ENCODE data around the gene THSD8.

The THSD8 gene

DNA sequence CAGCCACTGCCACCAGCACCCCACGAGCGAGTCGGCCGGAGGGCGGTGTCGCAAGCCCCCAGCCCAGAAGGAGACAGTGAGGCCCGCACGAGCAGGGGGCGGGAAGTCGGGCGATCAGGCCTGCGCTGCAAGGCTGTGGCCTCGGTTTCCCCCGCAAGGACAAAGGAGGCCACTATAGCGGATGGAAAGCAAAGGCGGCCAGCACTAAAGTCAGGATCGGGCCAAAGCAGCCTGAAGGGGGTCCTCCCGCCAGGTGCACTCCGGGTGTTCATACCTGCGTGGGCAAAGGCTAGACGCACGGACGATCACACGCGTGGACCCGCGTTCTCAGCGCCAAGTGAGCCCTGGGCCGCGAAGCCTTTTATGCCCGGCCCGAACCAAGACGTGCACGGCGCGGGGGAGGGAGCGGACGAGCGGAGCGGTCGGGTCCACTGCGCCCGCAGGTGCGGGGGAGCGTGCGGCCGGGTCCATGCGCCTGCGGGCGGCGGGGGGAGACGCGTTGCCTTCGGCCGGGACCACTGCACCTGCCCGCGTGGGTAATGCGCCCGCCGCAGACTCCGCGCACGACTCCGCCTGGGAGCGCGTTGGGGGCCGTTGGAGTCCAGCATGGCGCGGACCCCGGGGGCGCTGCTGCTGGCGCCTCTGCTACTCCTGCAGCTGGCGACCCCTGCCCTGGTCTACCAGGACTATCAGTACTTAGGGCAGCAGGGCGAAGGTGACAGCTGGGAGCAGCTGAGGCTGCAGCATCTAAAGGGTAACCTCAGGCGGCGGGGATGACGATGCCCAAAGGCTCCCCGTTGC, at the start of gene THSD8, which contains the start of gene PRDX2:
Gene THSD8, plus strand, starts transcription at position 604 of the 801 bp plus-strand sequence. Its CDS starts 3 bp downstream, at position 607.
Gene PRDX2, minus strand, starts transcription at position 335 of the 801 bp plus-strand sequence. CDS start 539 bp downstream, outside the sequence.
- peak; percentile 82 for DNase-seq

DNA sequence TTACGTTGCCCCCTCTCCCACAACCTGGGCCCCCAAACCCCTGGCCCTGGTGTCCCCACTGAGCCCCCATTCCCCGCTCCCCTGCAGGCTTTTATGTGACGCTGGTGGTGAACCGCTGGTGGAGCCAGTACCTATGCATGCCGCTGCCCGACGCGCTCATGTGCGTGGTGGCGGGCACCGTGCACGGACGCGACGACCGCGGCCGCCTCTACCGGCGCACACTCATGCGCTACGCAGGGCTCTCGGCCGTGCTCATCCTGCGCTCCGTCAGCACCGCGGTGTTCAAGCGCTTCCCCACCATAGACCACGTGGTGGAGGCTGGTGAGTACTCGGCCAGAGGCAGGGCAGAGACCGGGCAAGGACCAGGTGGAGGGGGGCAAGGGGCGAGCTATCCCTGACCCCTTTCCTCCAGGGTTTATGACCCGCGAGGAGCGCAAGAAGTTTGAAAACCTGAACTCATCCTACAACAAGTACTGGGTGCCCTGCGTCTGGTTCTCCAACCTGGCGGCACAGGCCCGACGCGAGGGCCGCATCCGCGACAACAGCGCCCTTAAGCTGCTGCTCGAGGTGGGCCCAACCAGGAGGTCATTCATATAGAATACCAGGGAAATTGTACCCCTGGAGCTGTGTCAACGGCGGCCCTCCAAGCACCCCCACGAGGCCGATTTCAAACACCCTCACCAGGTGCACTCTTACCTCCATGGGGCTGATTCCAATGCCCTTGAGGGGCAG, 47.2 kb upstream of the THSD8 start:
- DNase-seq = no peak

DNA sequence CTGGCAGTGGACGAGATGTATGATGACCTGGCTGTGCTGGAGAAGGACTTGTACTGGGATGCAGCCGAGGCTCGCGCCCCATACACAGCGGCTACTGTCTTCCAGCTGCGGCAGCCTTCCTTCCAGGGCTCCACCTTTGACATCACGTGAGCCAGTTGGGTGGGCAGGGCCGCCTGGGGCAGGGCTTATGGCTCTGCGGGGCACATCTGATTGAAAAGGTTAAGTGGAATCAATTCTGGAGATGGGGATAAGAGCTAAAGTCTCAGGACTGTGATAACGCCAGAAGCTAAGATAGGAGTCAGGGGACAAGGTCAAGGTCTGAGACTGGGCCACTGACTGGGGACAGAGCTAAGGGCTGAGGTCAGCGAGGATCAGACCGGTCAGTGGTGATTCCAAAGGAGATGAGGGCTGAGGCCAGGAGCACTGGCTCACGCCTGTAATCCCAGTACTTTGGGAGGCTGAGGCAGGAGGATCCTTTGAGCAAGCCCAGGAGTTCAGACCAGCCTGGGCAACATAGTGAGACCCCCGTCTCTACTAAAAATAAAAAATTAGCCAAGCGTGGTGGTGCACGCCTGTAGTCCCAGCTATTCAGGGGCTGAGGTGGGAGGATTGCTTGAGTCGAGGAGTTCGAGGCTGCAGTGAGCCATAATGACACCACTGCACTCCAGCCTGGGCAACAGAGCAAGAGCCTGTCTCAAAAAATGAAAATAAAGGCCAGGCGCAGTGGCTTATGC, 45.6 kb upstream of the THSD8 start:
- DNase-seq = no peak

DNA sequence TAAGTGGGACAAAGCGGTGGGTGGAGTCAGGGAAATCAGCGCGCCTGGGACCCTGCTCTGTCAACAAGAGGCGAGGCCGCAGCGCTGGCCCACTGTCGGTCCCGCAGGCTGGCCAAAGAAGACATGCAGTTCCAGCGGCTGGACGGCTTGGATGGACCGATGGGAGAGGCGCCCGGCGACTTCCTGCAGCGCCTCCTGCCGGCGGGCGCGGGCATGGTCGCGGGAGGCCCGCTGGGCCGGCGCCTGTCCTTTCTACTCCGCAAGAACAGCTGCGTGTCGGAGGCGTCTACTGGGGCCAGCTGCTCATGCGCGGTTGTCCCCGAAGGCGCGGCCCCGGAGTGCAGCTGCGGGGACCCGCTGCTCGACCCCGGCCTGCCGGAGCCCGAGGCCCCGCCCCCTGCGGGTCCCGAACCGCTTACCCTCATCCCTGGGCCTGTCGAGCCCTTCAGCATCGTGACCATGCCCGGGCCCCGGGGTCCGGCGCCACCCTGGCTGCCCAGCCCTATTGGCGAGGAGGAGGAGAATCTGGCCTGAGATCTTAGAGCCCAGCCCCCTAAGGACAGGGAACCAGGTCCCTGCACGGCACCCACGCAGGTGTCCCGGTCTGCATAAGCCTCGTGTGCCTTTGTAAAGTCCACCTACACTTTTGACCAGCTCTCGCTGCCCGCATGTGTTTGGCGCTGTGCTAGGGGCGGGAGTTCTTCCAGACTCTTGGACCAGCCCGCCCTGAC, 44.2 kb upstream of the THSD8 start:
- DNase-seq = peak; percentile 57

DNA sequence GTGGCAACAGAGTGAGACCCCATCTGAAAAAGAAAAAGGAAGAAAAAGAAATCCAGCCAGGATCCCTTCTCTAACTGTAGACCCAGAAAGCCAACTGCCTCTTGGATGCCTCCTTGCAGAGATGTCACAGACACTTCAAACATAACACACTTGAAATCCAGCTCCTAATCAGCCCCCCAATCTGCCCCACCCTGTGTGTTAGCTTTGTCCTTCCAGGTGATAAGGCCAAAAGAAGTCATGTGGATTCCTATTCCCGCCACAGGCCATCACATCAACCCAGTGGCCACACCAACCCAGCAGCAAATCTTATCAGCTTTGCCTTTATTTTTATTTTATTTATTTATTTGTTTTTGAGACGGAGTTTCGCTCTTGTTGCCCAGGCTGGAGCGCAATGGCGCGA, 42.2 kb upstream of the THSD8 start:
- DNase-seq = no peak

DNA sequence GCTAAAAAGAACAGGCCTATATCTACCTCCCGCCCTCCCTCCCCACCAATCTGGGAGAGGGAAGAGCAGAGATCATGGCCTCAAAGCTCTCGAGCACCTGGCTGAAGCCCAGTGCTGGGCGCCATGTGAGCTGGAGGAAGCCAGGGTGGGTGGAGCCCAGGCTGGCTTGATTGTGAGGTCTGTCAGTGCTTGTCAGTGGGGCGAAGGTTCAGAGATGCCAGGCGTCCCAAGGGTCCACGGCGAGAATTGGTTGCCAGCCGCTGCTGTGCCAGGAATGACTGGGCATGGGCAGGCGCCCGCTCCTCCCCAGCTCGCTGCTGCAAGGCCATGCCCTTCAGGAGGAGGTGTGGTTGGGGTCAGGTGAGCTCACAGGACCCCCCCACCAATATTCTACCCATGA, 38.8 kb upstream of the THSD8 start:
- DNase-seq = no peak

DNA sequence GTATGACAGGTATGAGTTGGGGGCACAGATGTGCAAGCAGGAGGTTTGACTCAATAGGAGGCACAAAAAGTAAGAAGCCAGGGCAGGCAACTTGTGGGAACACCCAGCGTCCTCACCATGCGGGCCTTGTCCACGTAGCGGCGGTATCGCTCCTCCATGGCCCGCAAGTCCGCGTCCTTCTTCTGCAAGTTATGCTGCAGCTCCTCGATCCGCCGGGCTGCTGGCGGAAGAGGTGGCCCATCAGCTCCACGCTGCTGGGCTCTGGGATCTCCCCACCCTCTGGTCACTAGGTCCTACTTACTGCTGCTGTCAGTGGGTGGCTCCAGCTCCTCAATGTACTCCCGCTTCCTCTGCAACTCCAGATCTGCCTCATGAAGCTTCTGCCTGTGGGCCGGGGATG, 37.2 kb upstream of the THSD8 start:
- DNase-seq = no peak

DNA sequence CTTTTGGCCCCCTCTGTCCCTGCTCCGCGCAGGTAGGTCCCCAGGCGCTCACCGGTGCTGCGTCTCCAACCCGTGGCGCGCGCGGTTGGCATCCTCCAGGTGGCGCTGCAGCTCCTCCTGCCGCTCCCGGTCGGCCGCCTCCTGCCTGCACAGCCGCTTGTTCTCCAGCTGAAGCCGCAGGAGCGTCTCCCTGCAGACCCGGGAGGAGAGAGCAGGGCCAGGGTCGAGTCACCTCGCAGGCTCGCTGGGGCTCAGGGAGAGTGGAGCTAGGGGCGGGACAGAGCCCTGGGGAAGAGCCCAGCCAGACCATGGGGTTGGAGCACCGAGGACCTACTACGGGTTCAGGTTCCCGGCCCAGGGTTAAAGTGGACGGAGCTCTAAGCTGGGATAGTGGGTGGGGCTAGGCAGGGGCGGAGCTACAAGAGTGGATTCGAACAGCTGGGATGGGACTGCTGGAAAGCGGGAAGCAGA, 35.8 kb upstream of the THSD8 start:
- DNase-seq = no peak

DNA sequence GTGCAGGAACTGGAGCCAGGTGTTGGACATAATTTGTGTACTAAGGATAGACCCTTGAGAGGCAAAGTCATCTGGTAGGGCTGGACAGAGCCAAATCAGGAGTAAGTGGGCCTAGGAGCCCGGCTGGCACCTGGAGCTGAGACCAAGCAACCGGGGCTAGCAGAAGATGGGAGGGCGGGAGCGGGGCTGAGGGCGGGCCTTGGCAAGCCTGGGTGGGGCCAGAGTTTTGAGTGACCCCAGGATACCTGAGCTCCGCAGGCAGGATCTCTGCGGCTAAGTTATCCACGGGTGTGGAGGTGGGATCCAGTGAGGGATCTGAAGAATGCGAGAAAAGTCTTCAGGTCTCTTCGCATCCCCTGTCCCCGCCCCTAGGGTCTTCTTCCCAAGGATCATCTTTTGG, 34.7 kb upstream of the THSD8 start:
- DNase-seq = no peak

DNA sequence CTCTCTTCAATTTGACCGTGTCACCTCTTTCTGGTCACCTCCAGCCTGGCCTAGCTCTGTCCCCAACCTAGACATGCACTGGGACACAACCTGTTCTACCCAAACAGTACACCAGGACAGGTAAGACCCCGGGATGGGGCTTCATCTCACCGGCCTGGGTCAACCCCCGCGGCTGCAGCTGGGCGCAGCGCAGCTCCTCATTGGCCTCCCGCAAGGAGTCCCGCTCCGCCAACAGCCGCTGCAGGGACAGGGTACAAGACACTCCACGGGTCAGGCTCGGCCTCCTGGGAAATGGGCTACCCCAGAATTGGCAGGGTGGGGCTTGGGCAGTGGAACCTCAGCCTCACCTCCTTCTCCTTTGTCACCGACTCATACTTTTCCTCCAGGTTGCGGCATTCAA, 34.2 kb upstream of the THSD8 start:
- DNase-seq = no peak

DNA sequence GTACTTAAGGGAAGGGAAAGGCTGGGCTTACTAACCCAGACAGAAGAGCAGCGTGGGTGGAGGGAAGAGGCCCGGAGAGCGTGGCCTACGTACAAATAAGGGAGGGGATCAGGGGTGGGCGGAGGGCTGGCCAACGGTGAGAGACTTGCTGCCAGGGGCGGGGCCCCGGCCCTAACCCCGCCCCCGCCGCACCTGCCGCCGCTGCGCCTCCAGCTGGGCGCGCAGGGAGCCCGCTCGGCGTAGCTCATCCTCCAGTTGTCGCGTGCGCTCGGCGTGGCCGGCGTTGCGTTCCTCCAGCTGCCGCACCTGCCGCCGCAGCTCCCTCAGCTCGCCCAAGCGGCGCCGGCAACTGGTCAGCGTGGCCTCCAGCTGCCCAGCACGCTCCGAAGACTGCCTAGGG, 32.2 kb upstream of the THSD8 start:
- DNase-seq = no peak

DNA sequence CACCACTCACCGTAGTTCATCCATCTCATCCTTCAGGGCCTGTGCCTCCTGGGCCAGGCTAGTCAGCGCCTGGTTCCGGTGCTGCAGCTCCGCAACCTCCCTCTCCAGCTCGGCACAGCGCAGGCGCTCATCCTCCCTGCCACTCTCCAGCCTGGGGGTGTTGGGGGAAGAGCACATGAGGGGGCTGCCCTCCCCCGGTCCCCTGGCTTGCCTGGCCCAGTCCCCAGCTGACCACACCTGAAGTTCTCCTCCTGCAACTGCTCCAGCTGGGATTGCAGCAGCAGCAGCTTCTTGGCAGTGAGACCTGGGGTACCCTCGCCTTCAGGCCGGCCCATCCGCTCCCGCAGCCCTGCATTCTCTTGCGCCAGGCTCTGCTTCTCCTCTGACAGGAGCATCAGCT, 30.9 kb upstream of the THSD8 start:
- DNase-seq = no peak

DNA sequence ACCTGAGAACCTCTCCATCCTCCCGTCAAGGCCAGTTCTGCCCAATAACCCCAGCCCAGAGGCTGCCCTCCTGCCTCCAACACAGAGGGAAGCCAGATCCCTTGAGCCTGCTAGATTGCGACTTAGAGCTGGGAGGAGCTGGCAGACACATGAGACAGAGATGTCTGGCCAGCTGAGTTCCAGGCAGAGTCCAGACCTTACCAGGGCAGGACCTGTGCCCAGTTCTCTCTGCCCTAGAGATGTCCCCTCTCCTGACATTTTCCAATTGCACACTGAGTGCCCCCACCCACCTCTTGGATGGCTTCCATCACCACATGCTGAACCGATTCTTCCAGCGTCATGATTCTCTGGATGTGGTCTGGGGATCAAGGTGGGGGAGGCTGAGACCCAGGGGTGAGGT, 29.5 kb upstream of the THSD8 start:
- no peak for DNase-seq

DNA sequence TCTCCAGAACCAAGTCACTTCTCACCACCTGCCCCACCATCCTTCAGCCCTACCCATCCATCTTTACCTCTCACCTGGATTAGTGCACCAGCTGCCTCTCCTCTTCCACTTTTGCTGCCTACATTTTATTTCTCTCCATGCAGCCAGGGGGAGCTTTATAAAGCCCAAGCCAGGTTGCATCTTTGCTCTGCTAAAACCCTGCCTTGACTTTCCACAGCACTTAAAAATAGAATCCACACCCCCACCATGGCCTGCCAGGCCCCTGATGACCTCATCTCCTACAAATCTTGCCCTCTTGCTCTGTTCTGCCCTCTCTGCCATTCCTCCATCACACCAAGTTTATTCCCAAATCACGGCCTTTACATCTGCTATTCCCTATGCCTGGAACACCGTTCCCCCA, 28.3 kb upstream of the THSD8 start:
- DNase-seq = no peak

DNA sequence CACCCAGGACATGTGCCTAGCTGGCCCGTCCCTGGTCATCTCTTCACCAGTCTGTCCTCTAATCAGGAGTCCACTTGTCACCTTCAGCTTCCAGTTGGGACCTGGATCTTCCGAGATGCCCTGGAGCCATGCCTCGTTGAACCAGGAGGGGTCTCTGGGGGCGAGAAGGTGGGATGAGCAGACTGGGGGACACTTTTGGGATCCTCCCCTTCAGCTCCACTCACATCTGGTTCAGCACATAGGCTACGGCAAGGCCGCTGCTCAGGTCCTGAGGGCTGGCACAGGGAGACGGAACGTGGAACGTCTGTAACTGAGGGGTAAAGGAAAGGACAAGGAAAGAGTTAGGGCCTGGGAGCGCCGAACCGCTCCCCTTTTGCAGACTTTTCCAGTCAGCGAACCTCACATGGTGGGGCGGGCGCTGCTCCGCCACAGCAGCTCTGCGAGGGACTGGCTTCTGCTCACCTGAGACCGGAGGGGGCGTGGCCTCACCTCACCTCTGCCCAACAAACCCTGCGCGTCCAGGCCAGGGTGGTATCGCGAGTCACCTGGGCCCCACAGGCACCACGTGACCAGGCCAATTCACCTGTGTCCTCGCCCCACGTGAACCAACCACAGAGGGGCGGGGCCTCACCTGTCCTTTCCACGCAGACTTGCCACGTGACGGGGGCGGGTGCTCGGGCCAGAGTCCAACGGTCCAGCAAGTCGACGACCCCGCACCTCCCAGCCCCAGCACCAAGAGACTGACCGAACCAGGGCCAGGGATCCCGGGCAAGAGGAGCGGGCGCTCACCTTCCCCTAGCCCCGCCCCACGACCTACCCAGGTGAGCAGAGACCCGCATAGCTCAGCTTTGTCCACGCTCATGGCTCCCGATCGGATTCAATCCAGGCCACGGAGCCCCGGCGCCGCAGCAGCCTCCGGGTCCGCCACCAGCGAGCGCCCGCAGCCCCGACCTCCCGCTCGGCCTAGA, 27.0 kb upstream of the THSD8 start, which contains the start of gene HOOK2:
Gene HOOK2, minus strand, starts transcription at position 965 of the 968 bp plus-strand sequence. Its CDS starts 103 bp downstream, at position 862.
- DNase-seq = peak; percentile 86

DNA sequence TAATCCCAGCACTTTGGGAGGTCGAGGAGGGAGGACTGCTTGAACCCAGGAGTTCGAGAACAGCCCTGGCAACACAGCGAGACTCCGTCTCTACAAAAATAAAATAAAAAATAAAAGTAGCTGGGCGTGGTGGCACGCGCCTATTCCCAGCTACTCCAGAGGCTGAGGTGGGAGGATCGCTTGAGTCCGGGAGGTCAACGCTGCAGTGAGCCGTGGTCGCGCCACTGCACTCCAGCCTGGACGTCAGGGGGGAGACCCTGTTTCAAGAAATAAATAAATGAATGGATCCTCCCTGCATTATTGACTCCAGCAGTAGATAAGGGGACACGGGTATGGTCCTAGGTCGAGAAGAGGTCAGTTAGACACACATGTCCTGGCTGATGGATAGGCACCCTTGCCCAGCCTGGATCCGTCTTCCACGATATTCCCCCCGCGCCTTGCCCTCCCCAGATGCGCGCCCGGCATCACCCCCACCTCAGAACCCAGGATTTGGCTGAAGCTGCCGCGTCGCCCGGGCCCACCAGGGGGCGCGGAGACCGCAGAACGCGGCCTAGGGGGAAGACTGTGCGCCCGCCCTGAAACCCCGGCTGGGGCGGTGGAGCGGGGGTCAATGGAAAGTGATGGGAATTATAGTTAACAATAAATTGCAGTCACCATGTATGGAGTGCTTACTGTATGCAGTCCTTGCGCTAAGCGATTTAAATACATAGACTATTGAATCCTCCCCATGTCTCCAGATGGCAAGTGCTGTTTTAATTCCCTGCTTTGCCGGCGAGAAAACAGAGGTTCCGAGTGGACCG, 24.5 kb upstream of the THSD8 start:
- peak; percentile 63 for DNase-seq

DNA sequence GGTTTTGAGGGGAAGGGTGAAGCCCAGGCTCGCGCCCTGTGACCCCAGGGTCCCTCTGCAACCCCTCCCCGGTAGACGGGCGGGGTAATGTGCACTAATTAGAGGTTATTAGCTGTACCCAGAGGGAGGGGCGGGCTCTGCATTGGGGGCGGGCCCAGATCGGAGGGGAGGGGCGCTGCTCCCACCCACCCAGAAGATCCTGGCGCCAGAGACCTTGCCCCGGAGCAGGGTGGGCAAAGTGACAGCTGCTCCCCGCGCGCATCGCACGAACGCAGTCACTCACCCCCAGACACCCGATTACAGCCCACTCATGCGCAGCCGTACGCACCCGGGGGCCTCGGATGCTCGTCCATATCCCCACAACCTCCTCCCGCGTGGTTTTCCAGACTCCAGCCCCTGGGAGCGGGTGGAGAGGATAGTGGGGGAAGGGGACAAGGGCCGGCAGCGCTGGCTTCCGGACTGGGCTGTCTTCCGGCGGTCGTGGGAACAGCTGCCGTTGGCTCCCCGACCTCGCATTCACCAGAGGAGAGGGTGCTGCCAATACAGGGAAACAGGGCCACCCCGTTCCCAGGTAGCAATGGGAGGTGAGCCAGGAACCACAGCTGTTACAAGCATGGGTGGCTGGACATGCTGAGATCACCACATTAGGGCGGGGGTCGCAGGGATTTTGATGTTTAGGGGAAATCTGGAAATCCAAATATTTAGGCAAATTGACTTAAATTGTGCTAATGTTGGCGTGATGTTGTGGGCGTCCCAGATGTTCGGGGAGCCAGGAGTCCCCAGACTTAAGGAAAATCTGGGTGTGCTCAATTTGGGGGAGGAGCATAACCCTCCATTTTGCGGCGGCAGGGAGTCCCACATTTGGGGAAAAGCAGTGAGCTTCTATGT, 23.6 kb upstream of the THSD8 start:
- peak; percentile 44 for DNase-seq

DNA sequence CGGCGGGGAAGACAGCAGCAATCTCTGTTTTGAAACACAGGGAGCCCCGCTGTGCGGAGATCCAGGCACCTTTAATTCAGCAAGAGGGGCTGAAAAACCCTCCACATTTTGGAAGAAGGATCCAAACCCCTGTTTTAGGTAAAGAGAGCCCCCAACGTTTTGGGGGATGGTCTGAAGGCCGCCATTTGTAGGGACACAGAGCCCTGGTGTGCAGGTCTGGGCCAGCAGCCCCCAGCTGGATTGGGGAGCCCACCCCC, 23.0 kb upstream of the THSD8 start:
- DNase-seq = no peak

DNA sequence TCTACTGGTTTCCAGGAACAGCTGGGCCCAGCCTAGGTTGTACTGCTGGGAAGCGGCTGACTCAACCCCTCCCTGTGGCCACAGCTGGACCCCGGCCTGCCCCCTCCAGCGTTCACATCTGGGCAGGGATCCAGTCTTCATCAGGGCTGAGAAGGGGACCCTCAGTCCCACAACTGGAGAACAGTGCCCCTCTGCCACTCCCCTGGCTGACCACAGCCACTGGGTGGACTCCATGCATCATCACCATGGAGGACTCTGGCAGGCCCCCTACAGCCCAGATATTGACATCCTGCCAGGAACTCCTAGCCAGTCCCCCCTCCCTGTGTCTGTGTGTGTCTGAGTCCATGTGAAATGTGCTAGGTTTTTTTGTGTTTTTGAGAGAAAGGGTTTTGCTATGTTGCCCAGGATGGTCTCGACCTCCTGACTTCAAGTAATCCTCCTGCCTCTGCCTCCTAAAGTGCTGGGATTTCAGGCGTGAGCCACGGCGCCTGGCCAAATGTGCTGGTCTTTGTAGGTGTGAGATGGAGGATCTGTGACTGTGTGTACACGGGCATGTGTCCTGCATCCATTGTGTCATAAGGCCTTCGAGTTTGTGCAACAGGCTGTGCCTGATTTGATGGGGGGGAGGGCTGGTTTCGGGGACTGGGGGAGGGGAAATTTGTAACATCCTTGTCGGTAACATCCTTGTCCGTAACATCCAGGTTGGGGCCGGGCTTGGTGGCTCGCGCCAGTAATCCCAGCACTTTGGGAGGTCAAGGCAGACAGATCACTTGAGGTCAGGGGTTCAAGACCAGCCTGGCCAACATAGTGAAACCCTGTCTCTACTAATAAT, 22.5 kb upstream of the THSD8 start:
- no peak for DNase-seq

Data from NCI-H774 (cell line).